WI38 (cell line): ENCODE measurements around the gene SEC16A.

Experiments
- H3K4me3 ChIP-seq: 2 replicates; pipeline ENCODE4 v1.5.1; 2011; ENCODE audit warnings: low read depth, mild to moderate bottlenecking, control low read depth, low read length
- CTCF ChIP-seq: IDR thresholded peaks from 2 replicates; pipeline ENCODE4 v1.5.1; 2012; ENCODE audit warnings: low read depth, mild to moderate bottlenecking, control low read depth, low read length

The SEC16A gene

GRCh38 chr9:136517012-136517743 is 34.3 kb upstream of the SEC16A start:
- H3K4me3 ChIP-seq = no peak overlapping the region
- no peak for TF ChIP-seq CTCF

- no peak overlapping the region for H3K4me3 ChIP-seq
- TF ChIP-seq CTCF = no peak
These were observed 33.4 kb upstream of the SEC16A start for GRCh38 chr9:136516191-136516654.

GRCh38 chr9:136515276-136515675 is 32.4 kb upstream of the SEC16A start:
- no peak overlapping the region for H3K4me3 ChIP-seq
- no peak for TF ChIP-seq CTCF

GRCh38 chr9:136514022-136514714 is 31.3 kb upstream of the SEC16A start:
- no peak overlapping the region for H3K4me3 ChIP-seq
- TF ChIP-seq CTCF = no peak

GRCh38 chr9:136513191-136513590 is 30.4 kb upstream of the SEC16A start:
- no peak for TF ChIP-seq CTCF
- no peak overlapping the region for H3K4me3 ChIP-seq

GRCh38 chr9:136512651-136513071 is 29.8 kb upstream of the SEC16A start:
- no peak overlapping the region for H3K4me3 ChIP-seq
- no peak for TF ChIP-seq CTCF
